HG02588 (cell line): ENCODE data around the gene LYRM2.

Source experiments
- ATAC-seq: cut with Tn5 transposase; IDR thresholded peaks from one replicate; pipeline ENCODE4 v1.9.1; 2021; ENCODE audit warnings: mild to moderate bottlenecking, moderate library complexity; ENCODE audit not compliant: unreplicated experiment

Gene LYRM2

GRCh38 chr6:89562093-89562973 lies 76.2 kb downstream of the LYRM2 start:
- ATAC-seq, result no peak

GRCh38 chr6:89559487-89559886 lies 79.1 kb downstream of the LYRM2 start:
- ATAC-seq, result no peak

- no peak for ATAC-seq
Measured at GRCh38 chr6:89555806-89556205, 82.7 kb downstream of the LYRM2 start.

GRCh38 chr6:89555031-89555430 lies 83.5 kb downstream of the LYRM2 start:
- ATAC-seq, result no peak

- ATAC-seq, result no peak
Measured at GRCh38 chr6:89554106-89554505, 84.4 kb downstream of the LYRM2 start.

GRCh38 chr6:89553431-89553830 lies 85.1 kb downstream of the LYRM2 start:
- no peak for ATAC-seq

- no peak for ATAC-seq
Measured at GRCh38 chr6:89547281-89547680, 91.3 kb downstream of the LYRM2 start.

- ATAC-seq, result no peak
Measured at GRCh38 chr6:89542866-89543265, 95.7 kb downstream of the LYRM2 start.

GRCh38 chr6:89542081-89542857 lies 96.3 kb downstream of the LYRM2 start:
- ATAC-seq, result no peak

- ATAC-seq, result no peak
Measured at GRCh38 chr6:89539779-89540178, 98.8 kb downstream of the LYRM2 start.

- no peak for ATAC-seq
Measured at GRCh38 chr6:89536231-89536630, 102.3 kb downstream of the LYRM2 start.

- no peak for ATAC-seq
Measured at GRCh38 chr6:89530982-89531381, 107.6 kb downstream of the LYRM2 start.

GRCh38 chr6:89528866-89529265 lies 109.7 kb downstream of the LYRM2 start:
- ATAC-seq, result no peak

GRCh38 chr6:89527634-89528033 lies 110.9 kb downstream of the LYRM2 start:
- ATAC-seq, result no peak

GRCh38 chr6:89526563-89526869 lies 112.0 kb downstream of the LYRM2 start:
- no peak for ATAC-seq

GRCh38 chr6:89525786-89526562 lies 112.6 kb downstream of the LYRM2 start:
- no peak for ATAC-seq

GRCh38 chr6:89522778-89523177 lies 115.8 kb downstream of the LYRM2 start:
- no peak for ATAC-seq

- no peak for ATAC-seq
Measured at GRCh38 chr6:89520736-89521135, 117.8 kb downstream of the LYRM2 start.

- ATAC-seq, result no peak
Measured at GRCh38 chr6:89518352-89519055, 120.0 kb downstream of the LYRM2 start.
